GM18873 (cell line): ENCODE results near the gene UBD.
A peak's percentile ranks its signal among the peaks of the same experiment; 100 is the strongest.

Experiments
- ATAC-seq: cut with Tn5 transposase; IDR thresholded peaks from one replicate; pipeline ENCODE4 v1.9.1; 2021; ENCODE audit warnings: mild to moderate bottlenecking, moderate library complexity, moderate number of reproducible peaks; ENCODE audit not compliant: unreplicated experiment, low FRiP score

The UBD gene

DNA sequence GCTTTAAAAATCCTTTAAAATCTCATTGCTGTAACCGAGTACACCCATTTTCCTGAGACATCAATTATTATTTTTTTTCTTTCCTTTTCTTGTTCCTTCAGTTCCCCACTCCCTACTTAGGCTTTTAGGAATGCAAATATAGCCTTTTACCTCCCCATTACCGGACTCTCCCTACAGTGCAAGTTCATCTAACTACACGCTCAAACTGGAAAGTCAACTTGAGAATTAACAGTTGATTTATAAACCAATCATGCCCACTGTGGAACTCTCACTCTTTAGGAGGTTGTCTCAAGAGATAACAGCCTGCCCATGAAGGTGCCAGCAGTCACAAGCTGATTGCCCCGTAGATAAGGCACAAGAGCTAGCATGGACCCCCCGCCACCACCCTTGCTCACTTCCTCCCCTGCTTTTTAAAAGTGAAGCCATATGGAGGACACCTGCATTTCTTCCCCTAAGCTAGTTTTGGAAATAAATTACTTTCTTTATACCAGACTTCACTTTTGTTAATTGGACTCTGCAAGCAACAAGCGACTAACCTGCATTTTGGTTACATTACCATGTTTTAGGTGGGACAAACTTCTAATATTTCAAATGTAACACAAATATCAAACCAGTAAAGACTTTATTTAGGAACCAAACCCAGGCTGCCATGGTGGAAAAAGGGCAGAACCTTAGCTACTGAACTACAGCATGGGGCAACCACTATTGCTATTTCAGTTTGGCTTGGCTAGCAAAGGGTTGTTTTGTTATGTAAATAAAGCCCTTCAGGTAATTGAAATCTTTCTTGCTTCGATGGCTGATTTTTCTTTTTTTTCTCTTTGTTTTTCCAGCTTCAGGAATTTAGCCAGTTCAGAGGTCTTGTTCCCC is 34.9 kb downstream of the UBD start:
- no peak for ATAC-seq

DNA sequence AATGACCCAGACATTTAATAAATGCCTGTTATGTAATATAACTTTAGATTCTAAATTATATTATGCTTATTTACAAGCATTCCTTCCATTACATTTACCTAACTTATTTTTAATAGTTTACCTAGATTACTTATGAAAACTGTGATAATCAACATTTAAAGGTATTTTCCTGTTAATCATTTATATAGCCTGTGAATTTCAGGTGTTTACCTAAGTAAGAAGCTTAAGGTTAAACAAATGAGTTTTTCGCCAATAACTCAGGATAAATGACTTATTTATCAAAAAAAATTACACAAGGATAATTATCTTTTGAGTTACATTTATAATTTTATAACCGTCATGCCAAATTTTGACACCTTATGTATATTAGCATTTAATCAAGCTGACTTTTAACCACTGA is 35.5 kb downstream of the UBD start:
- ATAC-seq, result no peak

DNA sequence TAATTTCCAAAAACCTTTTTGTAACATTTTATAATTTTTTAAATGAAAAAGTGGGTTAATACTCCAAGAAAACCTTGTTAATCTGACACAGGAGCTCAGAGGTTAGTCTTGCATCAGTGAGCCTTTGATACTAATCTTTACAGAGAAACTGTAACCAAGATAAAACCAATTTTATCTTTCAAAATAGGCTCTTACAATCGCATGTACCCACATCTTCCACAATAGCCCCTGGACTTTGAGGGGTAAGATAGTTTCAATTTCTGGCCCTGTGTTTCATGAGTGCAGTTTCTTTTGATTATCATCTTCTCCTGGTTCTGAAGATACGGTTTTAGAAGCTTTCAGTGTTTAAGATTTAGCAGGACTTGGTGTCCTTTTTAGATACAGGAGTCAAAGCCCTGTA is 37.3 kb downstream of the UBD start:
- no peak for ATAC-seq

DNA sequence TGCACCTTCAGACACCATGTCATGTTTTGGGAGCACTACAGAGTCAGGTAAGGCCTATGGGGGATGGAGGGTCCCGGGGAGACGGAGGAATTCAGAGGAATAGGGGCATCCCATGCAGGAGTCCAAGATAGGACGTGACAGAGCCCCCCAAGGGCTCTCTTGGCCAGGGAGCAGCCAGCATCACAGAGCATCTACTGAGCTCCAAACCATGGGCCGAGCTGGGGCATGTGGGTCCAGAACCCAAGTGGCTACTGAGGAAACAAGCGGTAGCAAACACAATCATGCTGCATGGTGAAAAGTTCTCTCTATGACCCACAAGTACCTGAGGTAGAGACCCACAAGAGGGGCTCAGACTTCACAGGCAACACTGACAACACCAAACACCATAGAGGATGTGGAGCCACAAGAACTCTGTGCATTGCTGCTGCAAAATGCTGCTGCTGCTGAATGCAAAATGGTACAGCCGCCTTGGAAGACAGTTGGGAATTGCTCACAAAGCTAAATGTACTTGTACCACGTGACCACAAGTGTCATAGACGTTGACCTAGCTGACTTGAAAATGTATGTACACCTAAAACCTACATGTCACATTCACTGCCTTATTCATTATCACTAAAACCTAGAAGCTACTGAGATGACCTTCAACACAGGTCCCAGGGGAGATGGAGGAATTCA is 38.4 kb downstream of the UBD start:
- no peak for ATAC-seq

DNA sequence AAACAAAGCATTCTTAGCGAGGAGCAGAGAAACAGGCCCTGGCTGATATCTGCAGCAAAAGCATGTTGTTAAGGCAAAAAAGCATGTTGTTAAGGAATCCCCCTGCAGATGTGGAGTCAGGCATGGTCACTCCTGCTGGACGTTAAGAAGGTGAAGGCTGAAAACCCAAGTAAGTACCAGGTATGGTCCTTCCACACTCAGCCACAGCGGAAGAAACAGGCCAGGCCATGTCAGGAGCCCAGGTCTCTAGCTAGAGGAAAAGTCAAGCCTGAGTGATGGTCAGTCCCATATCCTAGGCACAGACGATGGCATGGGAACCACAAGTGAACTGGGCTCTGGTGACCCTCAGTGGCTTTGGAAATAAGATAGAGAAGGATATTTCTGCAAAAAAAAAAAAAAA is 39.3 kb downstream of the UBD start:
- no peak for ATAC-seq

DNA sequence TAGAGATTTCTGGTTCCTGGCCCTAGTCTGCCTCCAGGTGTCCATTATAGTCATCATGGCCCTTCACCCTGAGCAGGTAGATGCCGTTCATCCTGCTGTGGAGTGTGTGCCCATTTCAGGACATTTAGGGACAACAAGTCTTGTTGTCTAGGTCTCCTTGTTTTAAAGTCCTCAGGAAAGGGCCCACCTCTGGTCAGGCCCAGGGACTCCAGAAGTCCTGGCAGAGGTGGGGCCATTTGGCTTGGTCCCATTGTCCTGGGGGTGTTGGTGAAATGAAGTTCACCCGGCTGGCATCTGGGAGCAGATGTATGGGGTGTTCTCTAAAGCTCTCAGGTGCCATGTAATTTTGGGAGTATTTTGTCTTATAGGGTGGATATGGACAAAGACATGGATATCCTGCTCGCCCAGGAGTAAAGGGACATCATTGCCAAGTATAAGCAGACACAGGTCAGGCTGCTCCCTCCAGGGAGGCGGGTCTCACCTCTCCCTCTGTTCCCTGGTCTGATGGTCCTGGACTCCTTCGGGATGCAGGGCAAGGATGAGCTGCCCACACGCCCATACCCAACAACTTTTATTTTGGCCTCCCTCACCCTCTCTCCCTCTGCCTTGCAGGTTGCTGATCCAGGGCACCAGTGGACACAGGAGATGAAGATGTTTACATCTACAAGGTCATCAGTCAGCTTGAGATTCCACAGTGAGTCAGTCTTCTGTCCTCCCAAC is 40.1 kb downstream of the UBD start:
- ATAC-seq, result no peak

DNA sequence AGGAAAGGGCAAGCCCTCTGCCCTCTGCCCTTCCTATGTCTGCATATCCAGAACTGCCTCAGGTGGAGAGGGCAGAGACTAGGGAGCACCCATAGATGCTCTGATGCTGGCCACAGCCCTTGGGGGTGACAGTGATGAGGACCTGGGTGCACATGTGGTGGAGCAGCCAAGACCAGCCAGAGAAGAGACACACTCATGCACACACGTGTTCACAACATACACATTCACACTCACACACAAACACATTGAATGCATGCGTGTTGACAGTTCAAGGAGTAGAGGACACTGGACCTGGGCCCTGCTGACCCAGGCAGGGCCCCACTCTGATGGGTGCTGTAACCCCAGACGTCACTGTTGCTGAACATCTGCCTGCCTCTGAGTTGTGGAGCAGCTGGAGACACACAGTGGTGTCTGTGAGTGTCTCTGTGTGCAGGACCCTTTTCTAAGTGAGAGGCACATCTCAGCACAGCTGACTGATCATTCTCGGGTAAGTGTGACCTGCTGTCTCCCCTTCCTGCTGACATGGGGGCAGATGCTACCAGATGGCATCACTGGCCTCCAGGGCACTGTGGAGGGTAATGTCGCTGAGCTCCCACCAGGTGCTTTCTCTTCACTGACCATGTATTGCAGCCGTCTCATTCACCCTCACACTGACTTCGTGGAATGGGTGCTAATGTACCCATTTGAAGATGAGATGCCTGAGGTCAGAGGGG is 41.6 kb downstream of the UBD start:
- ATAC-seq, result no peak

DNA sequence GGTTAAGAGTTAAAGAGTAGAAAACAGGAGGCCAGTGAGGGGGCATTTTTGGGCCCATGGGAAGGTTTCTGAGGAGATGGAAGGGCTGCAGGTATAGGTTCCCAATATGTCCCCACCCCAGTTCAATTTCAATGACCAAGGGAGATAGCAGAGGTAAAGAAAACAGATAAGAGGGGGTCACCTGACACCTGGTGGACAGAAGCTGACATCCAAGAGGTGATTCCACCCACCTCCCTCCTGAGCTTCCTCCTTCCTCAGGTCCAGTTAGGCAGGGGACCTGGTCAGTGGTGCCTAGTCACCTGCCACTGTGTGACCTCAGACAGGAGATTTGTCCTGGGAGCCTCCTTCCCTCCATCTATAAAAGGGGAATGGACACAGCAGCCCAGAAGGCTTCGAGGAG is 42.3 kb downstream of the UBD start:
- no peak for ATAC-seq

DNA sequence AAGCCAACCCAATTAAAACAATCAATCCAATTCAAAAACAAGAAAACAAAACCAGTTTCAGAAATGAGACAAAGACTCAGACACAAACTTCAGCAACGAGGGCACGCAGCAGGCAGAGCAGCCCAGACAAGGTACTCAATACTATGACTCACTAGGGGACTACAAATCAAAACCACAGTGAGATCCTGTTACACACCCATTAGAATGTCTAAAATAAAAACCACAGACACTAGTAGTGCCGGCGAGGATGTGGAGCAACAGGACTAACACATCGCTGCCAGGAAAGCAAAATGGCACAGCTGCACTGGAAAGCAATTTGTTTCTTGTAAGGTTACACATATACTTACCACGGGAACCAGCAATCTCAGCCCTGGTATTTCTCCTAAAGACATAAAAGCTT is 43.4 kb downstream of the UBD start:
- no peak for ATAC-seq

DNA sequence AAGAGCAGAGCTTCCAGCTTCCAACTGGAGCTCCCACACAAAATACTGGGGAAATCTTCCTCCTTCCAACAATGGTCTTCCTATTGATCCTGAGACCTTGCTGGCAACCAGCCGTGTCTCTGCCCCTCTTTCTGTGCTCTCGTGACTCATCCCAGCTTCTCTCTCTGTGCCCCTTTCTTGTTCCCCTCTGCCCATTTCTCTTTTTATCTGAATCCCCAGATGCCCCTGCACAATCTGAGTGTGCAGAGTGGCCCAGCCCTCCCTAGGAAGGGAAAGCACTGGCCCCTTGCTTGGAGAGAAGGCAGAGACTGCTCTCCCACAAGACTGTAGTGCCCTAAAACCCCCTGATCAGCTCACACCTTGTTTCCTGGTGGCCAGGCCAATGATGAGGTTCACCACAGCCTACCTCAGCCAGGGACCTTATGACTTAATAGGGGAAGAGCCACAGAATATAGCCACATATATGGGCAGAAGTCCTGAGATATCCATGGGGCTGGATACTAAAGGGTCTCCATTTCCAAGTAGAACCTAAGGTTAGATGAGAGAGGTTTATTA is 48.7 kb downstream of the UBD start:
- ATAC-seq, result no peak

DNA sequence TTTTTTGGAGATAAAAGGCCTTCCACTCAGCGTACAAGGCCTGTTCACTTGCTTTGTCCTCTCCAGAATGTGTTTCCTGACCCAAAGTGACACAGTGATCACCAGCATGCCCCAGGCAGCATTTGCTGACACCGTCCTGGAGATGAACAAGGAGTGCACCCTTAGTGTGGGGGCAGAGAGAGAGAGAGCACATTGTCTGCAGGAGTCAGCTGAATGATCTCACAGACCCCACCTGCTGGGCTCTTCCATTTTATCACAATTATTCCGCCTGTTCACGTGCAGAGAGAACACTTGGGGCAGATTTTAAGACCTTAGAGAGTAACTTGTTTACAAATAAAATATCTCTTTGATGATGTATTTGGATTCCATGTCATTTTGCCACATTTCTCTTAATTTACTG is 49.3 kb downstream of the UBD start:
- no peak for ATAC-seq

DNA sequence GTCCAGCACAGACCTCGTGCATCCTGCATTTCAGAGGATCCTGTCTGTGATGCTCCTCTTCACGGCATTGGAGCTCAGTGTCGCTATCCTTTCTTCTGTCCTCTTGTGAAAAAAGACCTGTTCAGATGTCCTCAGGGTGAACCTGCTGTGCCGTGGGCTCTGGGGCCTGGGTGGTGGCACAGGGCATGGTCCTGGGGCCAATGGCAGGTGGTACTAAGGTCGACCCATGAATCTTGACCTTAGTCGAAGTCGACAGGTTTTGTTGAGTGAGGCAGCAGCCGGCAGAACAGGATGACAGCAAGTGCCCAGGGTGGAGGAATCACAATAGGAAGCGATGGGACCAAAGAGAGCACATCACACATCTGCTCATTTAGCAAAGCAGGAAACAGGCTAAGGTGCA is 49.8 kb downstream of the UBD start:
- no peak for ATAC-seq

DNA sequence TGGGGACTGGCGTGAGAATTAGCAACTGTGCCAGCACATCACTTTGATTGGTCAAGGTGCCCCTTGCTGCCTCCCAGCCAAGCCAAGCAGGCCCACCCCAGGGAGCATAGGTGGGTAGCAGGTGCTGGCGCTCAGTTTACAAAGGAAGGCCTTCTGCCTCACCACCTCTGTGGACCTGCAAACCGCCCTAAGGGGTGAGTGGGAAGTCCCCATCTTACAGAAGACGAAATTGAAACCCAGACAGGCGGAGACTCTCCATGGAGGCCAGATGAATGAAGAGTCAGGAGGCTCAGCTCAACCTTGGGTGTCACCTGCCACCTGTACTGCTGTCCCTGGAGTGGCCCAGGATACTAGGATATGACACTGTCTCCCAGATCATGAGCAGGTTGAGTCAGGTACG is 50.3 kb downstream of the UBD start:
- peak; percentile 68 for ATAC-seq

DNA sequence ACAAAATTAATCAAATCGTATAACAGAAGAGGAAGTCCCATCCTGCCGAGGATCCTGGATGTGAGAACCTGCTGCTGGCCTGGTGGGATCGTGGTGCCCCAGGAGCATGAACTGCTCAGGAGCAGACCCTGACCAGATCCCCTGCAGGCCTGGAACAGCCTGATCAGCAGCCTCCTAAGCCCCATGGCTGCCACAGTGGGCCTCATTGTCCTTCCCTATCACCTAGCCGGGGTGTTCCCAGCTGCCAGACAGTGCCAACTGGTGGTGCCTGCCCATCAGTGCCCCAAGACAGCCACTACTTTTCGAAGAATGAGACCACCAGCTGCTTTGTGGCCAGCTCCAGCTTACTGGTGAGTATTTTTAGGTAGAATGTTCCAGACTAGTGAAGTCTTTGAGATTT is 52.2 kb downstream of the UBD start:
- ATAC-seq, result no peak

DNA sequence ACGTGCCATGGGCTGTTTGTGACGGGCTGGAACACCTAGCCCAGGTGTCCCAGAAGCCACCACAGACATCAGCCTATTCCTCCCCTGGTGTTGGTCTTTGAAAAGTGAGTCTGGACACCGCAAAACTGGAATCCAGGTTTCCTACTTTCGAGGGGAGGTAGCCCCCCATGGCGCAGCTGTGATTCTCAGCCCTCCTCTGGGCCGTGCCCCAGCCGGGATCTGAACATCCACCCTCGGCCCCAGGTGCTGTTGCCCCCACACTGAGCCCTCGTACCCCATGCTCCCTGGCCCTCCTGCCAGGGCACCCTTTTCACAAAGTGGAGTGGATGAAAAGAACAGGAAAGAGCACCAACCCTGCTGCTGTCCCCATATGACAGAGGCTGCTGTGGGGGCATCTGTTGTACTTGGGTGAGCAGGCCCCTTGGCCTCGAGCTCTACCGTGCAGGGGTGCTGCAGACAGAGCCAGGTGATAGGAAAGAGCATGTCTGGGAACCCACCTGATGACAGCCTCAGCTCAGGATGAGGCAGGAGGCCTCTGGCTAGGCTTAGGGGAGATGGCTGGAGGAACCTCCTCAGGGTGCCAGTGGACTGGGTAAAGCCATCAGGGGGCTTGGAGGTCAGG is 53.0 kb downstream of the UBD start:
- ATAC-seq, result no peak

DNA sequence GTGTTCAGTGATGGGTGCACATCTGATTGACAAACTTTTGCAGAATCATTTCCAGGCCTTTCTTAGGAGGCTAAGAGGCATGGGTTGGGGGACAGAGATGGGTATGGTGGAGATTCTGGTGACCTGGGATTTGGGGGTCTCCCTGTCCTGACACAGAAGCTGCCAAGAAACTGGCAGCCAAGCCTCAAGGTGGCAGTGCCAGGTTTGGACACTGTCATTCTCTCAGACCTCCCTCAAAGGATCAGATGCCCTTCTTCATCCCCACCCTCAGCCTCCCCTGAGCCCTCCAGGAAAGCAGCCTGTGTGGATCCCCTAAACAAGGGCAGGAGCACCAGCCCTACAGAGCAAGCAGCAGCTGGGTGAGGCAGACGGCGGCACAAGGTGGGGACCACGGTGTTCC is 53.7 kb downstream of the UBD start:
- no peak for ATAC-seq
